Epithelial cell of proximal tubule (primary cell): ENCODE data around the gene ZBTB26. TPM values are rescaled to one million over a fixed set of nuclear protein-coding genes. Genes with fewer than 3 reads are reported as not detected.
"Not testable (repeated sequence)": the region's sequence is repeated elsewhere in the genome, so short reads cannot be mapped to it uniquely, and the experiment has no call there.

Source experiments
- DNase-seq: peaks from one replicate; pipeline ENCODE4 v3.0.0-alpha.2; 2011; ENCODE audit warnings: low read depth
- H3K4me3 ChIP-seq: 2 replicates; pipeline ENCODE4 v1.5.1; 2011; ENCODE audit warnings: low read depth, mild to moderate bottlenecking, low read length
- total RNA-seq: library from RNA; depleted of rRNA; stranded (reverse); fragments of >200 nt; gene quantifications from 2 replicates; pipeline ENCODE4 v1.2.3, GENCODE V29; 2015
- TF ChIP-seq, protein P1 (sequence below): conservative IDR thresholded peaks from 2 replicates; pipeline ENCODE4 v1.5.1; 2012; ENCODE audit warnings: low read depth, mild to moderate bottlenecking, low read length

ZBTB26 gene
- total RNA-seq, 1 donor from 2014 or later: 2.9 TPM

DNA sequence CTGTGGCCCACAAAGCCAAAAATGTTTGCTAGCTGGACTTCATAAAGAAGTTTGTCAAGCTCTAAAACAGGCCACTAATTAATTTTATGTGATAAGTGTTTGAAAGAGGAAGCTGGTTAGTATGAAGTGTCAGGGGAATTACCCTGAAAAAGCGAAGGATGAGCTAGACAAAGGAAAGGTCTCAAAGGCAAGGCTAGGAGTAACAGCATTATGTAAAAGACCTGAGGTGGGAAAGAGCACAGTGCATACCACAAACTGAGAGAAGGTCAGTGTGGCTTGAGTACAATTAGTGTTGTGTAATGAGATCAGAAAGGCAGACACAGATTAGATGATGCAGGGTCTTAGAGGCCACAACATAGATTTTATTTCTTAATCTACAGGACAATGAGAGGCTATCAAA lies 55.8 kb downstream of the ZBTB26 start:
- H3K4me3 ChIP-seq: no peak overlapping the region
- TF ChIP-seq, protein P1, sequence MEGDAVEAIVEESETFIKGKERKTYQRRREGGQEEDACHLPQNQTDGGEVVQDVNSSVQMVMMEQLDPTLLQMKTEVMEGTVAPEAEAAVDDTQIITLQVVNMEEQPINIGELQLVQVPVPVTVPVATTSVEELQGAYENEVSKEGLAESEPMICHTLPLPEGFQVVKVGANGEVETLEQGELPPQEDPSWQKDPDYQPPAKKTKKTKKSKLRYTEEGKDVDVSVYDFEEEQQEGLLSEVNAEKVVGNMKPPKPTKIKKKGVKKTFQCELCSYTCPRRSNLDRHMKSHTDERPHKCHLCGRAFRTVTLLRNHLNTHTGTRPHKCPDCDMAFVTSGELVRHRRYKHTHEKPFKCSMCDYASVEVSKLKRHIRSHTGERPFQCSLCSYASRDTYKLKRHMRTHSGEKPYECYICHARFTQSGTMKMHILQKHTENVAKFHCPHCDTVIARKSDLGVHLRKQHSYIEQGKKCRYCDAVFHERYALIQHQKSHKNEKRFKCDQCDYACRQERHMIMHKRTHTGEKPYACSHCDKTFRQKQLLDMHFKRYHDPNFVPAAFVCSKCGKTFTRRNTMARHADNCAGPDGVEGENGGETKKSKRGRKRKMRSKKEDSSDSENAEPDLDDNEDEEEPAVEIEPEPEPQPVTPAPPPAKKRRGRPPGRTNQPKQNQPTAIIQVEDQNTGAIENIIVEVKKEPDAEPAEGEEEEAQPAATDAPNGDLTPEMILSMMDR: no peak
- DNase-seq: no peak

DNA sequence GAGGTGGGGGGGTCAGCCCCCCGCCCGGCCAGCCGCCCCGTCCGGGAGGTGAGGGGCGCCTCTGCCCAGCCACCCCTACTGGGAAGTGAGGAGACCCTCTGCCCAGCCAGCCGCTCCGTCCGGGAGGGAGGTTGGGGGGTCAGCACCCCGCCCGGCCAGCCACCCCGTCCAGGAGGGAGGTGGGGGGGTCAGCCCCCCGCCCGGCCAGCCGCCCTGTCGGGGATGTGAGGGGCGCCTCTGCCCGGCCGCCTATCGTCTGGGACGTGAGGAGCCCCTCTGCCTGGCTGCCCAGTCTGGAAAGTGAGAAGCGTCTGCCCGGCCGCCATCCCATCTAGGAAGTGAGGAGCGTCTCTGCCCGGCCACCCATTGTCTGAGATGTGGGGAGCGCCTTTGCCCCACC lies 64.0 kb downstream of the ZBTB26 start:
- DNase-seq, H3K4me3 ChIP-seq: not testable (repeated sequence)

DNA sequence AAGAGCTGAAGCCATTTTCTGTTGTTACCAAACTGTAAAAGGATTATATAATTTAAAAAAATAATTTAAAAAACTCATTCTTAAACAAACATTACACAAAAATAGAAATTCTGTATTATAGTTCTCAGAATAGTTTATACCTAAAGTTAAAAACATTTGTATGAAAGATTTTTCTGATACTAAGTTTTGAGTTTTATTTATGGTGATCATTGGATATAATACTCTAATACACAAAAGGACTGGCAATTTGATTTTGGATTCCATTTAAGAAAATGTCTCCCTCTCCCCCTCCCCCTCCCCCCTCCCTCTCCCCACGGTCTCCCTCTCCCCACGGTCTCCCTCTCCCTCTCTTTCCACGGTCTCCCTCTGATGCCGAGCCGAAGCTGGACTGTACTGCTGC lies 65.2 kb downstream of the ZBTB26 start:
- DNase-seq: no peak
- TF ChIP-seq, protein P1: no peak
- H3K4me3 ChIP-seq: no peak overlapping the region

Other genes with a start within 250 kb of the ZBTB26 start
- gene OR1L4, start 207.5 kb downstream of the ZBTB26 start, total RNA-seq: not detected in 2 replicates
- not detected in 2 replicates for gene OR1L6, start 189.2 kb downstream of the ZBTB26 start, total RNA-seq
- gene OR5C1, start 142.6 kb downstream of the ZBTB26 start, total RNA-seq: not detected in 2 replicates
- not detected in 2 replicates for gene OR1K1, start 131.4 kb downstream of the ZBTB26 start, total RNA-seq
- gene PDCL, start 102.9 kb downstream of the ZBTB26 start, total RNA-seq: 19.3 and 20.5 TPM in 2 replicates
- gene RC3H2, start 26.2 kb downstream of the ZBTB26 start, total RNA-seq: 26.1 and 35.2 TPM in 2 replicates
- 6.9 and 9.3 TPM in 2 replicates for gene ZBTB6, start 18.2 kb downstream of the ZBTB26 start, total RNA-seq
- gene RABGAP1, start 9.5 kb upstream of the ZBTB26 start, total RNA-seq: 10.6 and 13.1 TPM in 2 replicates
- not detected in 2 replicates for gene GPR21, start 102.2 kb upstream of the ZBTB26 start, total RNA-seq